ENCODE data around the gene CCNQ.

Gene CCNQ

DNA sequence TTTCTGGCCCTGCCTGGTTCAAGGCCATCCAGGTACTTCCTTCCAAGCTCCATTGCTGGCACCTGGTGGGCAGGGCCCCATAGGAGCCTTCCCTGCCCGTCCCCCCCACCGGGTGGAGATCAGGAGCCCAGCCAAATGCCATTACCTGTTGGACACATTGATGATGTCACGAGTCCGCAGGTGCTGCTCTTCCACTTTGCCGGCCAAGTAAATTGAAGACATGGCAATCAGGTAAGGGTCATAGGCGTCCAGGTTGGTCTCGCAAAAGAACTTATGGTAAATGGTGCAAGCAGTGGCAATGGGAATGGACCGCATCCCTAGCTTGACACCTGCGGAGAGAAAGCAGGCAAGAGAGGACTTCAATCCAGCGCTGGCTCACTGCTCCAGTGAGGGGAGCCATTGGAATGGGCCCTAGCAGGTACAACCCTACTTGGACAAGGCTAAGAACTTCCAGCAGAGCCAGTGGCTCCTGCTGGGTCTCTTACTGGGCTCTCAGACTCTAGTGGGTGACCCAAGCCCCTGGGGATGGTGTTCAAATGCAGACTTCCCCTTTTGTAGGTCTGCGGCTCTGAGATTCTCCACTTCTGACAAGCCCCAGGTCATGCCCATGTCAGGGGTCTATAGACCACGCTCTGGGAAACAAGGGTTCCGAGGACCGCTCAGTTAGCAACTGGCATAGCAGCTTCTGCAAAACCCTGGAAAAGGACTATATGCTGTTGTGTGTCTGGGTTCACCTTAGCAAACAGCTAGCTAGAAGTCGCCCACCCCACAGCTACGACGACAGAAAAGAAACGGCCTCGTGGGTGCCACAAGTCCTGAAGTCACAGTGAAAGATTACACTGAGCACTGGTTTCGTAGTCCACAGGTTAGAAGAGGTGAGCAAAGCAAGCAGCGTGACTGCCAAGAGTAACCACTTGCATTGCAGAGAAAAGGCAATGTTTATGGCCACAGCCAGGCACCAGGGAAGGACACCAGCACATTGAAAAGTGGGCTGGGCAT lies 2.8 kb downstream of the CCNQ start:
- DNase-seq = no peak

DNA sequence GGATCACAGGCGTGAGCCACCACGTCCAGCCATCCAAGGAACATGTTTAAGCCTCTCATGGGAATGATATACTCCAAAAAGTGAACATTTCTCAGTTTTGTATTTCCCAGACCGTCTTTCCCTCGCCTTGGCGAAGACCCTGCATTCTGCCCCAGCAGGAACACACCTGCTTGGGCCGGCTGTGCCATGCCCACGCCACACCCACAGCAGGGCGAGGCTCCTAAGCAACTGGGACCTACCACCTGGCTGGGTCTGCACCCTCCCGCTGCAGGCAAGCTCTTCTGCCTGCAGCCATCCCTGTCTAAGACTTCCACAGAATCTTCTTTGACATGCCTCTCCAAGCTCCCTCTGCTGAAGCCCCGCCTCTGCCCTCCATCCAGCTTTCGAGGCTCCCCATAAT lies 3.6 kb downstream of the CCNQ start:
- DNase-seq = no peak

DNA sequence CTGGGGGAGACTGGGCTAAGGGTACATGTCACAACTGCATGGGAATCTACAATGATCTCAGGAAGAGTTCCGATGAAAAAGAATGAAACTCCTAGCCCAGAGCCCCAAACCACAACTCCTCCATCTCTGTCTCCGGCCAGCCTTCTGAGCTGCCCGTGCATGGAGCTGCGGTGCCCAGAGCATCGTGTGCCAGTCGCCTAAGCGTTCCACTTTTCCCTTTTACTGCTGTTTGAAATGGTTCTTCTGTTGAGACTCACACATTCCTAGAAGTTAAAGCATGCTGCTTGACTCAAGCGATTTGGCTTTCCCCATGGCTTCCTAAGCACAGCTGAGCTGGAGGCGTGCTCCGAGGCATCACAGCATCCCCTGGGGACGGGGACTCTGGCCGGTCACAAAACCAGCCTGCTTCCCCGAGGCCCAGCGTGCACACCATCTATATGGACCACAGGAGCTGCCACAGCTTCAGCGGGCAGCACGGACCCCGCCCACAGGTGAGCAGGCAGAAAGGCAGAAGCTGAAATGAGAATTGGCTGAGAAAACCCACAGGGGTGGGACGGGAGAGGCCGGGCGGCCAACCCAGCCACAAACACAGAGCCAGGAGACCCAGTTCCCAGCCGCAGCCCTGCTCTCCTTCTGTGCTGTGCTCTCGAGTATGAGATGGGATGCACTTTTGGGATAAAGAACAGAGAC lies 5.0 kb downstream of the CCNQ start:
- DNase-seq = no peak

DNA sequence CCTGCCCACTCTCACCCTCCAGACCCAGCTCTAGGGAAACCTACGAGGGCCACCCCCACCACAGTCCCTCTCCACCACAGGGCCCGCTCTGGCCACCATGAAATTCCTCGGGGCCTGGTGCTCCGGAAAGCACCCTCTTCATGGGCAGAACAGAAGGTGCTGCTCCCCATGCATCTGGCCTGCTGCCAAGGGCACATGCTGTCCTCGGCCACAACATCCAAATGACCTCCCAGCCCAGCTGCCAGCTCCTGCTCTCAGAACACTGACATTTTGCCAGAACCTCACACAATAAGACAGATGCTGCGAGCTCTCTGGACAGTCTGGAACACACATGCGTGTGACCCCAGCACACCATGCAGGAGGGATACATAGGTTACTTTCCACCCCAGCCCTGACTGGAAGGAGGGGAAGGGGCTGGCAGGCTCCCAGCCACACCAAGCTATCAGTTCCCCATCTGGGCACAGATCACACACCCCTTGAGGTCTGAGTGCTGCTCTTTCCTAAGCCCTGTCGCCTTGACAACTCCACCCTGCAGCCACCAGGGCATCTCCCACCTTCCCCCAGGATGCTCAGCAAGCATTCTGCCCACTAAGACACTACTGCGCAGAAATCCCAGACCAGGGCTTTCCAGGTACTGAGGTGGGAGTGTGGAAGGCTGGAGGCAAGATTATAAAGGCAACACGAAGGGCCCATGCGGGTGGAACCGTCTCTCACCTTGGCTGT lies 5.8 kb downstream of the CCNQ start:
- DNase-seq = no peak

DNA sequence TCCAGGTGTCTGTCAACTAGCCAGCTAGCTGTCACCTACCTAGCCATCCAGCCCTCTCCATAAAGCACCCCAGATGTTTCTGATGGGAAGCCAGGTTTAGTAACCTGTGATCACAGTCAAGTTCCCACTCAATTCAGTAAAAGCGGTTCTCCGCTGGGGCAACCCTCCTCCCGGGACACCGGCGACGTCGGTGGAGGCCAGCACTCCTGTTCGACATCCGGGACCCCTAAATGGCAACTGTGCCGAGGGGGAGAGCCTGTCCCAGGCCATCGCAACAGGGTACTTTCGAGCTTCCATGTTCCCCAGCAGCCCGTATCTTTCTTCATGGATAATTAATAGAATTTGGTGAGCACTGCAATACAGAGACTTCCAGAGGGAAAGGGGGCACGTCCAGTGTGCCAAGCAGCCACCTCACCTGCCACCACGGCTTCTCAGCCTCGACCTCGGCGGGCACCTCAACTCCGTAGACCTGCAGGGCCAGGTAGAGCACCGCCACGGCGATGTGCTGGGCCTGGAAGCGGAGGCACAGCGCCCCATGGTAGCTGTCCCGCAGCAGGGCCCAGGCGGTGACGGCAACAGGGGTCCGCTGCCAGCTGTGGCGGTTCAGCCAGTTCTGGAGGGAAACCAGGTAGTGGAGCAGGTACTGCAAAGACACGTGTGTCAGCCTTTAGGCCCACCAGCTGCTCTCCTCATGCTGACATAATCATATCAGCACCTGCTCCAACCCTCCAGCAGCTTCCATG lies 6.7 kb downstream of the CCNQ start:
- no peak for DNase-seq

DNA sequence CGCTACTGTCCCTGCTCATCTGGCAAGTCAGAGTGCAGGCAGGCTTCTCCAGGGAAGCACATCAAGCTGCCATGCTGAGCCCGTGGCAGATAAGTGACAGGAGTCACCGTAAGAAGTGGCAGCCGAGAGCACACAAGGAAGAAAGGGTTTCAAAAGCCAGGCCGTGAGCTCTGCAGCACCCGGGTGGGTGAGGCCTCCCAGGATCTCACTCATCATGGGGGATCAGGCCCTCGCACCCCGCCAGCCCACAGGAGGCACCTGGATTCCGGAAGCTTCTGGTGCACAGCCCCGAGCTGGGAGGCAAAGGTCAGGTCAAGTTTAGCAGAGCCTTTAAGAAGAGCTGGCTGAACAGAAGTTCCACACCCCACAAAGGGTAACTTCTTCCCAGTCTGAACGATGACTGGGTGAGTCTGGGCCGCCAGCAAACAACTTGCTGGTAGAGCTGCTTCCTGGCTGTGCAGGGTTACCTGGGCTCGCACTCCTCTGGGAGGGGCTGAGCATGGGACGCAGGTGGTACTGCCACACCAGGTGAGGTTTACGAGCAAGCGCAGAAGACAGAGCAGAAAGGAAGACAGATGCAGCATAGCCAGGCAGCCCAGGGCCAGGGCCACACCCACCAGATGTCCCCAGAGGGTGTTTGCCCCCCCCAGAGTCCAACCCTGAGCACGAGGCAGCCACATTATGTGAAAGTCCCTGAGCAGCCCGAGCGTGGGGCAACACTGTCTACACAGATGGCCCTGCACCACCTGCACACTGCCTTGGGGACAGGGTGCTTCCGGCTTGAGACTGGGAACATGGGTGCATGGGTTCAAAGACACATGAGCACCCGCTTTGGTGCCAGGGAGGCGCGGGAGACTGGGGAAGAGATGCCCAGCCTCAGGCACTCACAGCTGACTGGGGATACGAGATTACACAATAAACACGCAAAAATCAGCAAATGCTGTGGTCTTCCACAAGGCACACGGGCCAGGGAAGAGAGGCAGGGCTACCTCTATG lies 7.7 kb downstream of the CCNQ start:
- DNase-seq = no peak

DNA sequence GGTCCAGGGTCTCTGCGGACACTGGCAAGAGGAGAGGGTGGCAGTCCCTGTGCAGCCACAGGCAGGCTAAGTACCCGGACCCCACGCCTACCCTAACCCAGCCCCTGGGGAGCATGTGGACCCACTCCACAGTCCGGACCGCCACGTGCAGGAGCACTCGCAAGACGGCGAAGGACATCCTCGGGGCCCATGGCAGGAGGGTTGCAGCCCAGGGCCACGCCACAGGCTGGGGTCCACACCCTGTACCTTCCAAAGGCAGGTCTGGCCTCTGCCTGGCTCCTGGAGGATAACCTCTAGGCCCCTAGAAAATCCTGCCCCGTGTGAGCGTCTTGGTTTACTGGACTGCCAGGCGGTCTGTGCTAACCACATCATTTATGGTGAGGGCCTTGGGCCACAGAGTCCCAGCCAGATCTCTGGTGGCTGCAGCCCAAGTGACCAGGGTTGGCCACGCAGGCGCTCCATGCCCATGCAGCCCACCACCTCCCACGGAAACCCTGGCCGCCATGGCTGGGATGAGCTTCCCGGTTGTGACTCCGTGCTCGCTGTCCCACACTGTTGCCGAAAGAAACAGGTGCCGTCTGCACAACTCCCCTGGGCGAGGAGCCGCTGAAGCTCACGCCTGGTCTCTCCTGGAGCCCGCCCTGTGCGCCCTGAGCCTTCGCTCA lies 10.0 kb downstream of the CCNQ start:
- no peak for DNase-seq

DNA sequence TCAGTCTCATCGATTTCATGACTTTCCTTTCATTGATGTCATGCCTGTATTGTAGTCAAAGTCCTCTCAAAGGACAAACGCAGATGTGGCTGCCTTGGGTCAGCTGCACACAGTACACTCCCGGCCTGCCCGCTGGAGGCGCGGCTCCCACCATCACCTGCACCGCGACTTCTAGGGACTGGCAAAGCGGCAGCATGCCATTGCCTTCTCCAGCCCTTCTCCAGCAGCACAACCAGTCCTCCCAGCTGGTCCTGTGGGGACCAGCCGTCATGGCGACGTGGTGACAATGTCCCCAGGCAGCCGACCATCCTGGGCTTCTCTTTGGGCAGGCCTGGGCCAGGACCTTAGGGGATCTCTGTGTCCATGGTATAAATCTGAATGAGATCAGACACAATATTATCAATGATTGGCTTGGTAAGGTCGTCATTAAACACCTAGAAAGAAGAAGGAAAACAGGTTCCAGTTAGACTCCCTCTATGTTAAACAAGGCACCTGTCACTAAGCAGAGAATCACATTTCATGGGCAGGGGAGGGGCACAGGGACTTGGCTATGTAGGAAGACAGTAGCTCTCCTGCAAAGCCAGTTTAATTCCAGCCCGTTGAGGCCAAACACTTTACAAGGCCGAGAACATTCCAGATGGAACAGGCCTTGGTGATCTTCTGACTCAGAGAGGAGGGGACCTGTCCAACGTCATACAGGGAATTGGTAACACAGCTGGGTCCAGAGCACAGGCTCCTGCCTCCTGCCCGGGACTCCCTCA lies 10.7 kb downstream of the CCNQ start:
- DNase-seq = no peak

DNA sequence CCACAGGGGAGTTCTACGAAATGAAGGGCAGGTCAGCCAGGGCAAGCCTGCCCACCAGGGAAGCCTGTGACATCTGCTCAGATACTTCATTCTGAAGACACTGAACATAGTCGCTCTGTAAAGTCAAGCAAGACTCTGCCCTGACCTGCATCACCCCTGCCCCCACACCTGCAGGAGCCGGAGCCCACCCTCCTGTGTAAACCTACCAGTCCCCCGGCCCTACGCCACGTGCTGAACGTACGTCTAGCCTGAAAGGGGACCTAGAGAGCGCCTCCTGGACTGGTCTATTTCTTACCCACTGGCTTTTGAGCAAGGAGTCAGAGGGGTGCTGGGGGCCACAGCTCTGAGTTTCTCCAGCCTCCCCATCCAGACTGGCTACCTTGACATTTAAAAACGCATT lies 11.6 kb downstream of the CCNQ start:
- DNase-seq = no peak

DNA sequence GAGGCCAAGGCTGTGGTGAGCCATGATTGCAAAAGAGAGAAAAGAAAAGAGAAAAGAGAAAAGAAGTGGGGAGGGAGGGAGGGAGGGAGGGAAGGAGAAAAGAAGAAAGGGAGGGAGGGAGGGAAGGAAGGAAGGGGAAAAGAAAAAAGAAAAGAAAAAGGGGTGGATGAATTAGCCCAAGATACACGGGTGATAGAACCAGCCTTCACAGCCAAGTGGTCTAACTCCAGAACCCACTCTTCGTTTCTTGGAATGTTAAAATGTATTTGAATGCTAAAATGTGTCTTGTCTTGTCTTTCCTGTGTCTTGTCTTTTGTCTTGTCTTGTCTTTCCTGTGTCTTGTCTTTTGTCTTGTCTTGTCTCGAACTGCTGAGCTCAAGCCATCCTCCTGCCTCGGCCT lies 13.1 kb downstream of the CCNQ start:
- DNase-seq = no peak

DNA sequence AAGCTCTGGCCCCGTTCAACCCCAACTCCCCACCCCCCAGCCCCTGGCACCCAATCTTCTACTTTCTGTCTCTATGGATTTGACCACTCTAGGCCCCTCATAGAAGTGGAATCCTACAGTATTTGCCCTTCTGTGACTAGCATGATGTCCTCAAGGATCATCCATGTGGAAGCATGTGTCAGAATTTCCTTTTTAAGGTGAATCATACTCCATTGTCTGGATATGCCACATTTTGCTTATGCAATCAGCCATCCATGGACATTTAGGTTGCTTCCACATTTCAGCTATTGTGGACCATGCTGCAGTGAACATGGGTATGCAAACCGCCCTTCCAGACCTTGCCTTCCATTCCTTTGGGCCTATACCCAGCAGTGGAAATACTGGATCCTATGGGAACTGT lies 15.5 kb downstream of the CCNQ start:
- DNase-seq = no peak

DNA sequence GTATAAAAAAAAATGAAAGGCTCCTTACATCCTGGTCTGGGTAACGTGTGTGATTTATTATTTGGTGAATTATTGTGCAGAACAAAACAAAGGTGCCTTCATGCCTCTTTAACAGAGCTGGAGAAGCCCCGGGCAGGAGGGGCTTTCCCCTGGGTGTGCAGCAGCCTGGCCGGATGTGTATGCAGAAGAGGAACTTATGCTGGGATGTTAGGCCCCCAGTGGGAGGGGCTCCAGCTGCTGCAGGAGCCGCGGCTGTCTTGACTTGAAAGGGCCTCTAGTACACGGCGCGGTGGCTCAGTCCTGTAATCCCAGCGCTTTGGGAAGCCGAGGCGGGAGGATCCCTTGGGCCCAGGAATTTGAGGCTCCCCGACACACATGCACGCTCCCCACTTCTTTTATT lies 16.0 kb downstream of the CCNQ start:
- DNase-seq = no peak

DNA sequence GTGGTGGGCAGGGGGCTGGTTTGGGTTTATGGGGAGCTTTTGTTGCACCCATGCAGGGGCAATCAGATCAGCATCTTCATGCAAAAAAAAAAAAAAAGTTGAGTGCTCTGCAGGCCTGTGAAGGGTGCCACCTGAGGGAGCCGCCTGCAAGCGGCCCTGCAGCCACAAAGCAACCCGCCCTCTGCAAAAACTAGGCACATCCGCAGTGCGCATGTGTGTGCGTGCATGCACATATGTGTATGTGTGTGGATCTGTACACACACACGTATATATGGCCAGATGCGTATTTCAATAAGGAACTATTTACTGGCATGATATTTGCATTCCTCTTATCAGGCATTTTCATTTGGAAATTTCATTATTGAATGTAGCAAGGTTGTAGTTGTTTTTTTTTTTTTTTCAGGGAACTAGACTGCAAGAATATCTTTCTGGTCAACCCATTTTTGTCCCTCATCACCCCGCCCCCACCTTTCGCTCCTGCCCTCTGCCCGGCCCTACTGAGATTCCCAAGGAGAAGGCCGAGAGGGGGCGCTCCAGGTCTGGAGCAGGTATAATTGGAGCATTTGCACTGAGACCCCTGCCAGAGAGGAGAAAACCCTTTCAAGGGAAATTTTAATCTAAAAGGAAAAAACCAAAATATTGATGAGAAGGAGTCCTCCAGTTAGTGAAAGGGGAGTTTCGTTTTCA lies 18.1 kb downstream of the CCNQ start:
- no peak for DNase-seq

DNA sequence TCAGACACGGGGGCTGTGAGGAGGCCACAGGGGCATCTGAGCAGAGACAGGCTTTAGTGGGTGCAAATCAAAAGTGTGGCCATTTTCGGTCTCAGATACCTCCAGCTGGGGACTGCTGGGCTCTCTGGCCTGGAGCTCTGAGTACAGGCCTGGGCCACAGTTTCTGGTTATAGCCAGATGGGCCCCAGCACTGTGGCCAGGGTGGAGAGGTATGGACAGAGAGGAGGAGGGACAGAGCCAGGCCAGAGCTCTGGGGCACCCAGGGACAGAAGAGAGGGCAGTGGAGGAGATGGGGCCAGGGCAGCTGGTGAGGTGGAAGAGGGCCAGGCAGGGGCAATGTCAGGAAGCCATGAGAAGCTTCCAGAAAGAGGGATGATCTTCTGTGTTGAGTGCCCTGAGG lies 20.1 kb downstream of the CCNQ start:
- no peak for DNase-seq

DNA sequence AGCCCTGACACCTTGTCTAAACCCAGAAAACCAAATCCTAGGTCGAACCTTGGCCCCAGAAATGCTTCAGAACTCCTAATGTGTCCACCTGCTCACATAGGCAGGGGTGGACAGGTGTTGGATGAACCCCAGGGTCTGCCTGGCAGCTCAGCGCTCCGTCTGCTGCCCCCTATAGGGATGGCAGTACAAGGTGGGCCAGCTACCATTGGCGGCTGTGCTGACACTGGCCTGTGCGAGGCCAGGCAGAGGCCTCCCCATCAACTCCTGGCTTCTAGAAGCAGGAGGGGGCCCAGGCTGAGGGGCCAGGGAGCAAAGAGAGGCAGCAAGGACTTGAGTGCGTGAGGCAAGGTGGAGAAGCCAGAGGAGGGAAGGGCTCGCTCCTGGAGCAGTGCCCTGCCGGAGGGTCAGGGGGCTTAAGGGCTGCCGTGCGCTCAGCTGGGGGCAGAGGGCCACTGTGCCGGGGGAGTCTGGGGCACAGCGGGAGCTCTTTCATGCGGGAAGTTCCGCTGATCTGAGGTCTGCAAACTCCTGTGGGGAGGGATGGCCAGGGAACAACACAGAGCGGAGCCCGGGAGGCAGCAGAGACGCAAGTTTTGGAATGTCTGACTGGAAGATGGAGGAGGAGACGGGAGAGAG lies 20.6 kb downstream of the CCNQ start:
- no peak for DNase-seq

DNA sequence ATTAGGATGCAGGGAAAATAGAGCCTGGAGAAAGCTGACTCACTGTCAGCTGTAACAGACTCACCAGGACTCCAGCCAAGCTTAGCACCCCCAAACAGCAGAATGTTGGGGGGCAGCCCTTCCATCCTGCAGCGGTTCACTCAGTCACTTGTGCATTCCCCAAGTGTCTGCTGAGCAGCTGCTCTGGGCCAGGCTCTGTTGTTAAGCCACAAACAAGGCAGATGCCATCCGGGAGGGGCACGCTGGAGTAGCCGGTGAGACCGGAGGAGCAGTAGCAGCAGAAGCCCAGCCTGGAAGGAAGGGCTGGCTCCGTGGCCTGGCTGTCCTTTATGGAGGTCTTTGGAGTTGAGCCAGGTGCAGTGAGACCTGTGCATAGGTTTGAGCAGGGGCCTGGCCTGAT lies 22.0 kb downstream of the CCNQ start:
- DNase-seq = no peak

DNA sequence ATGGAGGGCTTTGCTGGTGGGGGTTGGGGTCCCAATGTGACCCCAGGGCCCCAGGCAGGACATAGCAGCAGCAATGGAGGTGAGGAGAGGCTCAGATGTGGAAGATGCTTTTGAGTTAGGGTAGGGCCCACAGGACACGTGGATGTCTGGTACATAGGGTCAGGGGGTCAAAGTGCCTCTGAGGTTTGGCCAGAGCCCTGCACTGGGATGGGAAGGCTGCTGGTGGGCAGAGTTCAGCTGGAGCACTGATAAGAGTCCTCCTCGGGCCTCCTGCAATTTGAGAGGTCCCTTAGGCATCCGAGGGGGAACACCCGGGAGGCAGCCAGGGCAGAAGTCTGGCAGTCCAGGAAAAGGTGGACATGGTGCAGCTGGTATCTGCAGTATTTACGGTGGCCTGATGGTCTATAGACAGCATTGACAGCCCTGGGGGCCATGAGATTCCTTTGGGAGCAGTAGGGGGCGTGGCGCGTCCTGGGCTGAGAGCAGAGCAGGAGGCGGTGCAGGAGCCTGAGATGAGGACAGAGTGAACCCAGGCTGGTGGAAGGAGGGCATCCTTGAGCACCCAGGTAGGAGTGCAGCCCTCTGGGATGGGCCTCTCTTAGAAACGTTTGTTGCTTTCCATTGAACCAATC lies 22.6 kb downstream of the CCNQ start:
- no peak for DNase-seq

DNA sequence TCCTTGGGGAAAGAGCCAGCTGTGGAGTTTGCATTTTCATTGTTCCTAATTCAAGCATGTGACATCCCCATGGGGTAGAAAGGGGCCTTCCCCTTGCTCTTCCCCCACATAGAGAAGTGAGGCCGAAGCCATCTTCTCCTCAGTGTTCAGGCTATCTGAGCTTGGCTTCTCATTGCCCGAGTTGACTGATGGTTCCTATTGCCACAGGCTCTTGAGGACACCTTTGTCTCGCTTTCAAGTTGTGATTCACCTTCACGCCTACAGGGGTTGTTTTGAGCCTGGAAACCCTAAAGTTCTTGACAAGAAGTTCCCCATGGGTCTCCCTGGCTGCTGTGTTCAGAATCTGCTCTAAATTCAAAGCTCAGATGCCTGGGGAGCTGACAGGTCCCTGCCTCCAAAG lies 25.0 kb downstream of the CCNQ start:
- no peak for DNase-seq

DNA sequence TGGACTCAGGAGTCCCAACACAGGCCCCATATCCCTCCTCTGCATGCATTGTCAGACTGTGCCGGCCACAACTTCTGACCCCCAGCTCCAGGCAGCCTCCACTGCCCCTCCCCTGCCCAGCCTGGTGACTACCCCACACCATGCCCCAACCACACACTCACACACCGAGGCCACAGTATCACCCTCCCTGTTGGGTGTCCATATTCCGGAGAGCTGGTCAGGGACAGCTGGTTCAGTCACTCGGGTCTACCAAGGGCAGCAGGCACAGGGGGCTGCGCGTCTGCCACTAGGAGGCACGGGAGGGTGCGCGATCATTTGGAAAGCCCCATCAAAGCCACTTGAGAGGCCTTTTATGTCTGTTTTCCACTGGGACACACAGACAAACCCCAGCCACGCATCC lies 26.3 kb downstream of the CCNQ start:
- no peak for DNase-seq

Data from SHP77 treated with DMSO at 0.1 percent for 48 hours (cell line).